OCI-LY1 (cell line): ENCODE measurements around the gene ZNF221.

Experiments
- H2AFZ ChIP-seq: fragments of 200-600 bp; sonication (generic), shearing (Covaris generic); 2 replicates; pipeline ENCODE4 v1.6.0; 2014; ENCODE audit warnings: antibody characterized with exemption, mild to moderate bottlenecking, low read length
- H3F3A ChIP-seq: fragments of 200-600 bp; sonication (generic), shearing (Covaris generic); 2 replicates; pipeline ENCODE4 v1.6.0; 2014; ENCODE audit warnings: mild to moderate bottlenecking, antibody characterized with exemption, low read length, moderate library complexity; ENCODE audit not compliant: insufficient read depth
- H3K27ac ChIP-seq: fragments of 200-600 bp; sonication (generic); 2 replicates; pipeline ENCODE4 v1.5.1; 2014; ENCODE audit warnings: low read length, mixed run types, mild to moderate bottlenecking, low read depth; ENCODE audit not compliant: poor library complexity, severe bottlenecking
- H3K27me3 ChIP-seq: fragments of 200-600 bp; sonication (generic); 2 replicates; pipeline ENCODE4 v1.6.0; 2014; ENCODE audit warnings: antibody characterized with exemption, mild to moderate bottlenecking, low read length, moderate library complexity; ENCODE audit not compliant: insufficient read depth
- H3K36me3 ChIP-seq: fragments of 200-600 bp; sonication (generic); 2 replicates; pipeline ENCODE4 v1.6.1; 2014; ENCODE audit warnings: mild to moderate bottlenecking, antibody characterized with exemption, low read length, moderate library complexity, mixed read lengths; ENCODE audit not compliant: insufficient read depth
- H3K4me1 ChIP-seq: fragments of 200-600 bp; sonication (generic); 2 replicates; pipeline ENCODE4 v1.5.1; 2014; ENCODE audit warnings: mild to moderate bottlenecking, low read length, moderate library complexity; ENCODE audit not compliant: insufficient read depth, severe bottlenecking
- H3K4me2 ChIP-seq: fragments of 200-600 bp; sonication (generic), shearing (Covaris generic); 2 replicates; pipeline ENCODE4 v1.6.1; 2014; ENCODE audit warnings: low read length
- H3K4me3 ChIP-seq: fragments of 200-600 bp; sonication (generic); 2 replicates; pipeline ENCODE4 v1.5.1; 2014; ENCODE audit warnings: low read length, low read depth, mild to moderate bottlenecking, mixed read lengths; ENCODE audit not compliant: poor library complexity, severe bottlenecking
- H3K79me2 ChIP-seq: fragments of 200-600 bp; shearing (Covaris generic); 2 replicates; pipeline ENCODE4 v1.6.1; 2016; ENCODE audit warnings: mixed run types, low read length, mixed read lengths; ENCODE audit not compliant: insufficient read depth
- H3K9ac ChIP-seq: fragments of 200-600 bp; sonication (generic), shearing (Covaris generic); 2 replicates; pipeline ENCODE4 v1.6.1; 2014; ENCODE audit warnings: mild to moderate bottlenecking, low read length, mixed read lengths
- H3K9me2 ChIP-seq: fragments of 200-600 bp; sonication (generic), shearing (Covaris generic); 2 replicates; pipeline ENCODE4 v1.6.1; 2014; ENCODE audit warnings: low read depth, mild to moderate bottlenecking, low read length, mixed read lengths
- H3K9me3 ChIP-seq: fragments of 200-600 bp; shearing (Covaris generic); 2 replicates; pipeline ENCODE4 v1.6.1; 2014; ENCODE audit warnings: low read length, mixed read lengths
- H4K20me1 ChIP-seq: fragments of 200-600 bp; sonication (generic), shearing (Covaris generic); 2 replicates; pipeline ENCODE4 v1.6.0; 2016; ENCODE audit warnings: mild to moderate bottlenecking, low read length; ENCODE audit not compliant: insufficient read depth
- CTCF ChIP-seq: fragments of 200-600 bp; sonication (generic), shearing (Covaris generic); IDR thresholded peaks from 2 replicates; pipeline ENCODE4 v1.5.1; 2017; ENCODE audit warnings: mild to moderate bottlenecking, antibody characterized with exemption, low read length, moderate library complexity, mixed read lengths
- EZH2 ChIP-seq: fragments of 200-600 bp; sonication (generic), shearing (Covaris generic); IDR thresholded peaks from 2 replicates; pipeline ENCODE4 v1.8.0; 2017; ENCODE audit warnings: borderline replicate concordance, mixed run types, mild to moderate bottlenecking, antibody characterized with exemption, low read length, moderate library complexity, mixed read lengths

The ZNF221 gene

GRCh38 chr19:43934985-43935708 lies 15.9 kb upstream of the ZNF221 start, which contains the start of gene ZNF45:
ZNF45 (minus strand) TSS chr19:43935282; CDS start chr19:43922185, 13,097 bp downstream.
- peak within 1 kb of the TSS; percentile 87 for H3K4me2 ChIP-seq
- peak within 1 kb of the TSS; percentile 98 for H2AFZ ChIP-seq
- H3K9ac ChIP-seq = peak within 1 kb of the TSS; percentile 89
- H3K36me3 ChIP-seq = peaks cover 34% of the 10 kb centered on the region
- H4K20me1 ChIP-seq = no peaks in the 10 kb centered on the region
- H3K4me1 ChIP-seq = peaks cover 18% of the 10 kb centered on the region
- H3K79me2 ChIP-seq = 0 out of 2 replicates have a peak, but pooled peaks cover 4% of the 10 kb centered on the region
- H3K27ac ChIP-seq = no peak within 1 kb of the TSS
- peaks cover 11% of the 10 kb centered on the region; the same call in 1 of the 2 replicates for H3K9me3 ChIP-seq
- H3K9me2 ChIP-seq = no peaks in the 10 kb centered on the region
- H3K27me3 ChIP-seq = no peaks in the 10 kb centered on the region
- no peaks in the 10 kb centered on the region for H3F3A ChIP-seq
- TF ChIP-seq CTCF (no peak), EZH2 (no peak)
- H3K4me3 ChIP-seq = peak within 1 kb of the TSS; percentile 86

GRCh38 chr19:43936188-43936587 lies 14.8 kb upstream of the ZNF221 start:
- Histone ChIP-seq H4K20me1 (no peaks in the 10 kb centered on the region), H3K4me3 (no peak overlapping the region)
- TF ChIP-seq EZH2 (no peak), CTCF (no peak)

GRCh38 chr19:43939557-43940260 lies 11.3 kb upstream of the ZNF221 start:
- no peaks in the 10 kb centered on the region for H3K9me2 ChIP-seq
- TF ChIP-seq EZH2 (no peak), CTCF (no peak)
- no peak overlapping the region for H3K9ac ChIP-seq
- H3K27me3 ChIP-seq = no peaks in the 10 kb centered on the region
- H4K20me1 ChIP-seq = no peaks in the 10 kb centered on the region
- H3K36me3 ChIP-seq = no peaks in the 10 kb centered on the region; the same call in 1 of the 2 replicates
- no peak overlapping the region for H3K27ac ChIP-seq
- H3K4me2 ChIP-seq = no peak overlapping the region
- no peaks in the 10 kb centered on the region for H3K79me2 ChIP-seq
- H2AFZ ChIP-seq = no peak overlapping the region
- peaks cover 8% of the 10 kb centered on the region for H3K4me1 ChIP-seq
- no peaks in the 10 kb centered on the region for H3F3A ChIP-seq
- H3K4me3 ChIP-seq = no peak overlapping the region
- peaks cover 11% of the 10 kb centered on the region; the same call in 1 of the 2 replicates for H3K9me3 ChIP-seq

More at GRCh38 chr19:43936188-43936587, 14.8 kb upstream of the ZNF221 start:
- H3K36me3 ChIP-seq = peaks cover 24% of the 10 kb centered on the region
- H3K79me2 ChIP-seq = 0 out of 2 replicates have a peak, but pooled peaks cover 4% of the 10 kb centered on the region
- peaks cover 18% of the 10 kb centered on the region for H3K4me1 ChIP-seq
- no peak overlapping the region for H3K27ac ChIP-seq
- H3K4me2 ChIP-seq = no peak overlapping the region
- H3K9ac ChIP-seq = no peak overlapping the region
- H3K9me2 ChIP-seq = no peaks in the 10 kb centered on the region
- peaks cover 11% of the 10 kb centered on the region; the same call in 1 of the 2 replicates for H3K9me3 ChIP-seq
- peak overlapping the region; percentile 98 for H2AFZ ChIP-seq
- no peaks in the 10 kb centered on the region for H3K27me3 ChIP-seq
- no peaks in the 10 kb centered on the region for H3F3A ChIP-seq
